Measurements from ENCODE around the gene LAMA2.

The LAMA2 gene

DNA sequence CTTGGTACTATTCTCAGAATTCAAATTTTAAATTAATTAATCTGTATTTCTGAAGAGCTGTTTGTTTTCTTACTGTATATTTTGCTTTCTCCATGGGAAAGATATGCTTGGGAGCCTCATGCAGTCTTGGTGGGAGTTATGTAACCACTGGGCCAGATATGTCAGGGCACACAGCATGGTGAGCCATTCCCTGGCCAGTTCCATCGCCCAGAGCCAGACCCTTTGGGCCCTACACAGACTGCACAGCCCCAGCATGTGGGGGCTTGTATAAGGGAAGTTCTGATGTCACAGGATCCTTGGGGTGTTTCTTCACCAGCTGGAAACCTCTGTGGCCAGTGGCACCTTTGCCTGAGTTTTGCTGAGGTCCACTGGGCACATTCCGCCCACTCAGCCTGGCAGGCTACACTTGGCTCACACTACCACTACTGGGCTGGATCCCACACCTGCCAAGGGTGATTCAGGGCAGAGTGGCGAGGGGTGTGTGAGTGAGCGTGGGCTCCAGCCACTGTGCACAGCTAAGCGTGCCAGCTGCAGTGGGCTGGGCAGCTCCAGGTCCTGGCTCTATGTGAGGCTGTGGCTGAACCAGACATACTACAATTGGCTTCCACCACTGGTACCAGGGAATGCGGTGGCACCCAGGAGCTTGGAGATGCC, 533.5 kb downstream of the LAMA2 start:
- TF ChIP-seq, protein P1, sequence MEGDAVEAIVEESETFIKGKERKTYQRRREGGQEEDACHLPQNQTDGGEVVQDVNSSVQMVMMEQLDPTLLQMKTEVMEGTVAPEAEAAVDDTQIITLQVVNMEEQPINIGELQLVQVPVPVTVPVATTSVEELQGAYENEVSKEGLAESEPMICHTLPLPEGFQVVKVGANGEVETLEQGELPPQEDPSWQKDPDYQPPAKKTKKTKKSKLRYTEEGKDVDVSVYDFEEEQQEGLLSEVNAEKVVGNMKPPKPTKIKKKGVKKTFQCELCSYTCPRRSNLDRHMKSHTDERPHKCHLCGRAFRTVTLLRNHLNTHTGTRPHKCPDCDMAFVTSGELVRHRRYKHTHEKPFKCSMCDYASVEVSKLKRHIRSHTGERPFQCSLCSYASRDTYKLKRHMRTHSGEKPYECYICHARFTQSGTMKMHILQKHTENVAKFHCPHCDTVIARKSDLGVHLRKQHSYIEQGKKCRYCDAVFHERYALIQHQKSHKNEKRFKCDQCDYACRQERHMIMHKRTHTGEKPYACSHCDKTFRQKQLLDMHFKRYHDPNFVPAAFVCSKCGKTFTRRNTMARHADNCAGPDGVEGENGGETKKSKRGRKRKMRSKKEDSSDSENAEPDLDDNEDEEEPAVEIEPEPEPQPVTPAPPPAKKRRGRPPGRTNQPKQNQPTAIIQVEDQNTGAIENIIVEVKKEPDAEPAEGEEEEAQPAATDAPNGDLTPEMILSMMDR (IDR thresholded peaks at IDR 0.05; ENCODE audit: extremely low read depth, missing control alignments): no peak
- DNase-seq (ENCODE audit: low spot score): no peak

- TF ChIP-seq, protein P1 (IDR thresholded peaks at IDR 0.05; ENCODE audit: extremely low read depth, missing control alignments): no peak
- no peak for DNase-seq (ENCODE audit: low spot score)
These were observed 534.6 kb downstream of the LAMA2 start for GRCh38 chr6:129417416-129418086.

- DNase-seq (ENCODE audit: low spot score): no peak
- TF ChIP-seq, protein P1 (IDR thresholded peaks at IDR 0.05; ENCODE audit: extremely low read depth, missing control alignments): no peak
These were observed 536.4 kb downstream of the LAMA2 start for GRCh38 chr6:129419324-129419723.

- TF ChIP-seq, protein P1 (IDR thresholded peaks at IDR 0.05; ENCODE audit: extremely low read depth, missing control alignments): no peak
- DNase-seq (ENCODE audit: low spot score): no peak
These were observed 543.4 kb downstream of the LAMA2 start for GRCh38 chr6:129426343-129426742.

- TF ChIP-seq, protein P1 (IDR thresholded peaks at IDR 0.05; ENCODE audit: extremely low read depth, missing control alignments): no peak
- DNase-seq (ENCODE audit: low spot score): no peak
These were observed 547.0 kb downstream of the LAMA2 start for GRCh38 chr6:129429956-129430355.

- TF ChIP-seq, protein P1 (IDR thresholded peaks at IDR 0.05; ENCODE audit: extremely low read depth, missing control alignments): no peak
- DNase-seq (ENCODE audit: low spot score): no peak
These were observed 549.8 kb downstream of the LAMA2 start for GRCh38 chr6:129432738-129433137.

GRCh38 chr6:129434091-129434490, 551.2 kb downstream of the LAMA2 start:
- no peak for DNase-seq (ENCODE audit: low spot score)
- TF ChIP-seq, protein P1 (IDR thresholded peaks at IDR 0.05; ENCODE audit: extremely low read depth, missing control alignments): no peak
